HTR-8/SVneo (cell line): Measurements from ENCODE around the gene FZD2.

ENCODE experiments used
- DNase-seq: peaks from one replicate; pipeline ENCODE4 v3.0.0; 2011; ENCODE audit warnings: low spot score, mixed read lengths; ENCODE audit not compliant: insufficient read length
- FAIRE-seq: peaks from 2 replicates; lab custom pipeline; 2011; peaks lifted over from hg19 to GRCh38; lab: Jason Lieb, UNC

The FZD2 gene

GRCh38 chr17:44602970-44603369 lies 45.7 kb downstream of the FZD2 start:
- FAIRE-seq (peak; percentile 20), DNase-seq (no peak)

DNA sequence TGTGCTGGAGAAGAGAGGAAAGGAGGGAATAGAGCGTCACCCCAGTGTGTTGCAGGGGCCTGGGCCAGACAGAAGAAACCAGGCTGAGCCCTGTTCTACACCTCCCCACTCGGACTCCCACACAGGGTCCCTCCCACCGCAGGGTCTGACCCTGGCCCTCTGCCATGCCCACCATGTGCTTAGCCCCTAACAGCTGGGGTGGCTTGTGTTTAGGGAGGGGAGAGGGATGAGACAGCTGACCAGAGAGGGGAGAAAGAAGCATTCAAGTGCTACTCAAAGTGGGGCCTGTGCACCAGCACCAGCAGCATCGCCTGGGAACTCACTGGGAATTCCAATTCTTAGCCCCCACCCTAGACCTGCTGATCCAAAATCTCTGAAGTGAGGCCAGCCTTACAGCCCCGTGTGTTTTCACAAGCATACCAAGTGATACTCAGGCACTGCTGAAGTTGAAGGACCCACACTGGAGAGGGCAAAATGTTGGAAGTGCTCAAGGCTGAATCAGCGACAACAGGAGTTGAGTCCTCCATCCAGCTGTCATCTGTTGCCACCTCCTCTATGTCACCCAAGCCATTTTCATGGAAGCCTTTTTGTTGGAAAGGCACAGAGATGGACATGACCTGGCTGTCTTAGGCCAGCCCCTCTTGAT lies 47.0 kb downstream of the FZD2 start:
- FAIRE-seq (no peak), DNase-seq (no peak)

GRCh38 chr17:44604768-44605485 lies 47.6 kb downstream of the FZD2 start:
- no peak for FAIRE-seq
- no peak for DNase-seq

DNA sequence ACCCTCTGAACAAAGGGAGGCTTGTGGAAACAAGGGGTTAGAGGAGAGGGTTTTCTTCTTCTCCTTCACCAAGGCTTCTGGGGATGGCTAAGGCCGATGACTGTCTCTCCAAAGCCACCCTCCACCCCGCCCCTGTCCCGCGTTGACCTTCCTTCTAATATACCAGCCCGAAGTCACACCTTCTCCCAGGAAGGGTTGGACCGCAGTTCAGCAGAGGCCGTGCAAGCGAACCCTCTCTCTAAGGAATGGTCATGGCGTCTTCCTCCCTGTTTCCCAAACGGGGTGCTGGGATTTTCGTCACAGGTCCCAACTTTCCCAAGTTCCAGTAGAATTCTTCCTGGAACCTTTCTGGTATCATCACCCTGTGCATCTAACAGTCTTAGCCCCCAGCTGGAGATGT lies 49.4 kb downstream of the FZD2 start:
- DNase-seq (no peak), FAIRE-seq (no peak)

- DNase-seq = no peak
- peak; percentile 81 for FAIRE-seq
Observed at GRCh38 chr17:44607836-44608690, 50.8 kb downstream of the FZD2 start.

GRCh38 chr17:44608727-44609435 lies 51.6 kb downstream of the FZD2 start:
- DNase-seq = no peak
- FAIRE-seq = peak; percentile 89

DNA sequence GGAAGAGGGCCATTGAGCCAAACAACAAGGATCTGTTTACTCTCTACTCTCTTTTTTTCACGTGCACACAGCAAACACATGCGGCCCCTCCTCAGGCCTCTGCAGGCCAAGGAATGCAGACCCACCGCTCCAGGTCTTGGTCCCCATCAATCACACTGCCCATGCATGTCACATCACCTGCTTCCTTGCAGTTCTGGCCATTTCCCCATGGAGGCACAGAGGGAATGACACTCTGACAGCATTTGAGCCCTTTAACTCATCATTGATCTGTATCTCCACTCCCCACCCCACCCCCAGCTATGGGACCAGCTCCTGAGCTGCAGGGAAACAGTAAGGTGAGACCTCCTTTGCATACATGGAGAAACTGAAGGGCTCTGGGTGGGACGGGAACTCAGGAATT lies 53.0 kb downstream of the FZD2 start:
- peak; percentile 88 for FAIRE-seq
- no peak for DNase-seq
